IMR-90 (cell line): ENCODE measurements around the gene NADK2. TPM values are rescaled to one million over a fixed set of nuclear protein-coding genes. Genes with fewer than 3 reads are reported as not detected.

Experiments
- ATAC-seq: fragments of 200-7000 bp; cut with Tn5 transposase; 2 replicates; pipeline ENCODE4 v1.9.1; 2020; ENCODE audit warnings: low read depth, mild to moderate bottlenecking, moderate library complexity
- BruUV-seq: library from RNA; stranded (reverse); fragments of 400-500 nt; replicated peaks from 2 replicates; lab custom pipeline; 2021; lab: Mats Ljungman, UMichigan
- CTCF ChIA-PET: fragments of 300-600 bp; formaldehyde crosslinking; extraction: SDS; loops from one replicate; lab custom pipeline; 2021; ENCODE audit warnings: antibody characterized with exemption; lab: Yijun Ruan, JAX
- POLR2A ChIA-PET: fragments of 300-600 bp; sonication (Branson Sonifier 250); formaldehyde crosslinking; loops from one replicate; lab custom pipeline; 2022; ENCODE audit warnings: antibody characterized with exemption; ENCODE audit not compliant: unreplicated experiment; lab: Charles Lee
- DNase-seq: peaks from one replicate; pipeline ENCODE4 v3.0.0; 2013
- H2AFZ ChIP-seq: replicated peaks from 2 replicates; pipeline ENCODE3; 2013; ENCODE audit warnings: low read length, mild to moderate bottlenecking; ENCODE audit not compliant: poor library complexity
- H2AK5ac ChIP-seq: 2 replicates; pipeline ENCODE4 v1.6.1; 2013; ENCODE audit warnings: low read depth, low read length, inconsistent platforms
- H2AK9ac ChIP-seq: replicated peaks from 2 replicates; pipeline ENCODE3; 2013; ENCODE audit warnings: mild to moderate bottlenecking, low read depth, low read length, moderate library complexity; ENCODE audit not compliant: poor library complexity
- H2BK120ac ChIP-seq: 2 replicates; pipeline ENCODE4 v1.6.1; 2013; ENCODE audit warnings: low read depth, low read length, inconsistent platforms
- H2BK15ac ChIP-seq: 3 replicates; pipeline ENCODE4 v1.6.1; 2013; ENCODE audit warnings: low read depth, low read length, inconsistent platforms
- H2BK20ac ChIP-seq: 2 replicates; pipeline ENCODE4 v1.6.1; 2013; ENCODE audit warnings: low read depth, mild to moderate bottlenecking, inconsistent platforms, low read length, moderate library complexity
- H2BK5ac ChIP-seq: 2 replicates; pipeline ENCODE4 v1.6.1; 2013; ENCODE audit warnings: mild to moderate bottlenecking, low read depth, low read length, inconsistent platforms; ENCODE audit not compliant: poor library complexity, severe bottlenecking
- H3K14ac ChIP-seq: replicated peaks from 2 replicates; pipeline ENCODE4 v1.6.1; 2013; ENCODE audit warnings: low read depth, low read length, inconsistent platforms
- H3K18ac ChIP-seq: 2 replicates; pipeline ENCODE4 v1.6.1; 2013; ENCODE audit warnings: low read depth, low read length, control low read depth
- H3K23ac ChIP-seq: 2 replicates; pipeline ENCODE4 v1.6.1; 2013; ENCODE audit warnings: low read depth, low read length, inconsistent platforms
- H3K27ac ChIP-seq: 2 replicates; pipeline ENCODE4 v1.5.1; 2013; ENCODE audit warnings: mild to moderate bottlenecking, control low read depth, low read length; ENCODE audit not compliant: insufficient read depth
- H3K27me3 ChIP-seq: 2 replicates; pipeline ENCODE4 v1.6.1; 2013; ENCODE audit warnings: low read length; ENCODE audit not compliant: control insufficient read depth, insufficient read depth
- H3K36me3 ChIP-seq: 2 replicates; pipeline ENCODE4 v1.6.1; 2013; ENCODE audit warnings: low read length, mixed read lengths; ENCODE audit not compliant: control insufficient read depth, insufficient read depth
- H3K4ac ChIP-seq: 2 replicates; pipeline ENCODE4 v1.6.1; 2013; ENCODE audit warnings: low read depth, low read length, inconsistent platforms
- H3K4me1 ChIP-seq: 2 replicates; pipeline ENCODE4 v1.6.1; 2013; ENCODE audit warnings: low read length, mixed read lengths; ENCODE audit not compliant: control insufficient read depth, insufficient read depth
- H3K4me2 ChIP-seq: 2 replicates; pipeline ENCODE4 v1.6.1; 2013; ENCODE audit warnings: low read depth, mild to moderate bottlenecking, control low read depth, low read length, moderate library complexity
- H3K4me3 ChIP-seq: 2 replicates; pipeline ENCODE4 v1.5.1; 2013; ENCODE audit warnings: low read depth, mild to moderate bottlenecking, control low read depth, low read length, moderate library complexity; ENCODE audit not compliant: insufficient read depth
- H3K56ac ChIP-seq: 2 replicates; pipeline ENCODE4 v1.6.1; 2013; ENCODE audit warnings: low read length, inconsistent platforms; ENCODE audit not compliant: insufficient read depth; ENCODE audit errors: extremely low read depth
- H3K79me1 ChIP-seq, 2 experiments: 2 replicates each; pipeline ENCODE4 v1.6.1; 2013; ENCODE audit warnings: low read length in 2 of 2, inconsistent platforms in 1 of 2, low read depth in 1 of 2
- H3K9ac ChIP-seq: 2 replicates; pipeline ENCODE4 v1.6.1; 2013; ENCODE audit warnings: low read depth, low read length, control low read depth
- H3K9me1 ChIP-seq: 2 replicates; pipeline ENCODE4 v1.6.1; 2013; ENCODE audit warnings: low read length, inconsistent platforms; ENCODE audit not compliant: insufficient read depth
- H3K9me3 ChIP-seq: 2 replicates; pipeline ENCODE4 v1.6.1; 2013; ENCODE audit warnings: low read length; ENCODE audit not compliant: control insufficient read depth, insufficient read depth
- H4K20me1 ChIP-seq: 2 replicates; pipeline ENCODE4 v1.6.1; 2013; ENCODE audit warnings: low read length, inconsistent platforms; ENCODE audit not compliant: insufficient read depth
- H4K5ac ChIP-seq: 2 replicates; pipeline ENCODE4 v1.6.1; 2013; ENCODE audit warnings: mild to moderate bottlenecking, low read depth, low read length, control low read depth
- H4K8ac ChIP-seq, 2 experiments: 2 replicates each; pipeline ENCODE4 v1.6.1; 2013; ENCODE audit warnings: low read depth in 2 of 2, low read length in 2 of 2, control low read depth in 1 of 2, inconsistent platforms in 1 of 2
- H4K91ac ChIP-seq: 2 replicates; pipeline ENCODE4 v1.6.1; 2013; ENCODE audit warnings: low read depth, low read length, inconsistent platforms; ENCODE audit not compliant: insufficient read depth
- BHLHE40 ChIP-seq: fragments of 150-350 bp; IDR thresholded peaks from 2 replicates; pipeline ENCODE4 v1.6.1; 2016; ENCODE audit warnings: mild to moderate bottlenecking, low read depth, low read length
- CEBPB ChIP-seq: IDR thresholded peaks from 2 replicates; pipeline ENCODE4 v1.6.1; 2012; ENCODE audit warnings: low read depth, low read length, improper control_type of control experiment
- CHD1 ChIP-seq: IDR thresholded peaks from 2 replicates; pipeline ENCODE4 v1.6.1; 2012; ENCODE audit warnings: low read depth, low read length, improper control_type of control experiment
- MAFK ChIP-seq: IDR thresholded peaks from 2 replicates; pipeline ENCODE4 v1.6.1; 2012; ENCODE audit warnings: low read depth, low read length, improper control_type of control experiment
- MXI1 ChIP-seq: IDR thresholded peaks from 2 replicates; pipeline ENCODE4 v1.6.1; 2012; ENCODE audit warnings: low read depth, mild to moderate bottlenecking, low read length, moderate library complexity, borderline replicate concordance
- NFE2L2 ChIP-seq: fragments of 150-350 bp; IDR thresholded peaks from 2 replicates; pipeline ENCODE4 v1.6.1; 2016; ENCODE audit warnings: low read depth, mild to moderate bottlenecking, low read length
- RAD21 ChIP-seq: IDR thresholded peaks from 2 replicates; pipeline ENCODE4 v1.6.1; 2012; ENCODE audit warnings: low read length, improper control_type of control experiment
- RCOR1 ChIP-seq: IDR thresholded peaks from 2 replicates; pipeline ENCODE4 v1.6.1; 2012; ENCODE audit warnings: mild to moderate bottlenecking, low read length, improper control_type of control experiment; ENCODE audit not compliant: insufficient replicate concordance
- RFX5 ChIP-seq: IDR thresholded peaks from 2 replicates; pipeline ENCODE4 v1.8.0; 2012; ENCODE audit warnings: low read depth, mild to moderate bottlenecking, low read length, moderate library complexity
- SMC3 ChIP-seq: fragments of 150-350 bp; IDR thresholded peaks from 2 replicates; pipeline ENCODE4 v1.6.1; 2016; ENCODE audit warnings: low read depth, mild to moderate bottlenecking, antibody characterized with exemption, low read length, moderate library complexity
- WGBS, 2 experiments: methylation state at CpG; one replicate each; pipeline versions ENCODE4 v1.1.5 to v1.1.7; 2013; ENCODE audit warnings: missing lambda C conversion rate in 2 of 2; ENCODE audit not compliant: insufficient read length in 1 of 2; ENCODE audit errors: extremely low coverage in 2 of 2; 5-methylcytosine and 5-hydroxymethylcytosine counted together
- dilution Hi-C: fragments of 300-500 bp; cut with HindIII; formaldehyde crosslinking; loops from one replicate; pipeline ENCODE4 v1.14.3; 2018; ENCODE audit warnings: low sequenced_read_pairs; ENCODE audit not compliant: unreplicated experiment
- in situ Hi-C: fragments of 300-500 bp; cut with MboI; formaldehyde crosslinking; loops from 3 replicates; pipeline ENCODE4 v1.14.3; 2019; ENCODE audit warnings: low sequenced_read_pairs, inconsistent platforms, mixed read lengths
- intact Hi-C: fragments of 100-400 bp; cut with micrococcal nuclease; formaldehyde crosslinking; loops from 2 replicates; pipeline ENCODE4 v1.10.0; 2022
- polyA plus RNA-seq, 3 experiments: library from polyadenylated mRNA; depleted of rRNA; stranded (reverse); fragments of >200 nt; gene quantifications; 2 replicates each; pipeline ENCODE4 v1.2.3, GENCODE V29; 2012; ENCODE audit warnings: low replicate concordance in 1 of 3
- total RNA-seq: library from RNA; depleted of rRNA; stranded (reverse); fragments of >200 nt; gene quantifications from 2 replicates; pipeline ENCODE4 v1.2.3, GENCODE V29; 2012
- TF ChIP-seq, protein P1 (sequence below): fragments of 150-350 bp; IDR thresholded peaks from 2 replicates; pipeline ENCODE4 v1.6.1; 2017; ENCODE audit warnings: mild to moderate bottlenecking, antibody characterized with exemption, low read length, low read depth

Gene NADK2
- total and polyA plus RNA-seq, 2 of the 4 experiments (the other 2 are of a cell fraction) = 7.4 to 17.4 TPM

DNA sequence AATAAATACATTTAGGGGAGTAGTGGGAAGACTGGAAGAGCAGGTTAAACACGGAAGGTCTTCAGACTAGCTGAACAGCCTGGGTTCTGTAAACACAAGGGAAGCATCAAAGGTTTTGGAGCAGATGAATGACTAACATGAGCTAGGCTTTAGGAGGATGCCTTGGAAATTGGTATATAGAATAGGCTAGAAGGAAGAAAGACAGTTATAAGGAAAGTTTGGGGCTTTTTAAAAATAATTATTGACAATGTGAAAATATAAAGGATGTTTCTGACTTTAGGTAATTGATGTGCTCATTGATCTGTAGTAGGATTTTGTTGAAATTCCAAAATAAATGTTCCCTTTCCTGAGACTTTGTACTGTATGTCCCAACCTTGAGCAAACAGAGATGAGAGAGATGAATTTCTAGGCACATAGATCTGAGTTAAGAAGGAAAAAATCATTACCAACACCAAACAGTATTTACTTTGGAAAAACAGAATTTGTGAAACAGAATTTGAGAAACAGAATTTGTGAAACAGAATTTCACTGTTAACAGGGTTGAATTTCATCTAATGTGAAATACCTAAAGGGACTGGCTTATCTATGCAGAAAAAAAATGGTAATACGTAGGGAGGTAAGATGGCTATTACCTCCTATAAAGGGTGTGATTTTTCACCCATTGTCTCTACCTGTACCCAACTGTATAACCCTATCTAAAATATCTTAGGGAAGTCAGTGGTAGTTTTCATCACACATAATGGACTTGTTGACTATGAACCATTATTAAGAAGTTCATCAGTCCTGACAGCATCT lies 61.0 kb downstream of the NADK2 start:
- POLR2A ChIA-PET = no interaction called here
- H3K9ac ChIP-seq = no peak overlapping the region
- no TSS peak for BruUV-seq
- H4K5ac ChIP-seq = no peak overlapping the region
- H4K8ac ChIP-seq = no peak overlapping the region
- H4K91ac ChIP-seq = no peak overlapping the region
- no peak overlapping the region for H2AFZ ChIP-seq
- no peak overlapping the region for H2AK9ac ChIP-seq
- no peaks in the 10 kb centered on the region for H4K20me1 ChIP-seq
- no peak overlapping the region for H2BK5ac ChIP-seq
- H3K79me1 ChIP-seq = no peaks in the 10 kb centered on the region
- H3K4me3 ChIP-seq = no peak overlapping the region
- H2BK20ac ChIP-seq = no peak overlapping the region
- intact Hi-C loops (no loop called here), dilution Hi-C loops (no loop called here), in situ Hi-C loops (no loop called here)
- WGBS, 2 experiments = no CpG with 5 or more reads among the region's 2 CpGs
- H3K27me3 ChIP-seq = no peaks in the 10 kb centered on the region
- H3K4me2 ChIP-seq = no peak overlapping the region
- ATAC-seq = no peak
- no peak overlapping the region for H2BK120ac ChIP-seq
- no peak for TF ChIP-seq CHD1
- no peak for TF ChIP-seq CEBPB
- no peak for TF ChIP-seq SMC3
- no peak for TF ChIP-seq RFX5
- TF ChIP-seq, protein P1, sequence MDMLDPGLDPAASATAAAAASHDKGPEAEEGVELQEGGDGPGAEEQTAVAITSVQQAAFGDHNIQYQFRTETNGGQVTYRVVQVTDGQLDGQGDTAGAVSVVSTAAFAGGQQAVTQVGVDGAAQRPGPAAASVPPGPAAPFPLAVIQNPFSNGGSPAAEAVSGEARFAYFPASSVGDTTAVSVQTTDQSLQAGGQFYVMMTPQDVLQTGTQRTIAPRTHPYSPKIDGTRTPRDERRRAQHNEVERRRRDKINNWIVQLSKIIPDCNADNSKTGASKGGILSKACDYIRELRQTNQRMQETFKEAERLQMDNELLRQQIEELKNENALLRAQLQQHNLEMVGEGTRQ = no peak
- TF ChIP-seq RAD21 = no peak
- no peak for TF ChIP-seq RCOR1
- TF ChIP-seq NFE2L2 = no peak
- TF ChIP-seq BHLHE40 = no peak
- no peak for TF ChIP-seq MAFK
- no peak for TF ChIP-seq MXI1
- H2BK15ac ChIP-seq = no peak overlapping the region
- no peak overlapping the region for H3K14ac ChIP-seq
- H2AK5ac ChIP-seq = no peak overlapping the region
- no peak overlapping the region for H3K23ac ChIP-seq
- no peak overlapping the region for H3K56ac ChIP-seq
- no peak overlapping the region for H3K4ac ChIP-seq
- H3K36me3 ChIP-seq = peaks cover 7% of the 10 kb centered on the region
- DNase-seq = no peak
- H3K4me1 ChIP-seq = no peaks in the 10 kb centered on the region
- CTCF ChIA-PET = interaction anchor here (1.1 kb wide), 1 partner anchor 125 kb away, joined by 3 read pairs; no protein-coding TSS in a partner anchor
- H3K9me3 ChIP-seq = no peaks in the 10 kb centered on the region
- no peak overlapping the region for H3K27ac ChIP-seq
- no peaks in the 10 kb centered on the region for H3K9me1 ChIP-seq
- no peak overlapping the region for H3K18ac ChIP-seq
